OCI-LY3 (cell line): ENCODE data around the gene PPP2R2C.

Experiments used
- CTCF ChIP-seq: fragments of 200-600, 300-600 bp; sonication (generic); IDR thresholded peaks from 2 replicates; pipeline ENCODE4 v1.5.1; 2014; ENCODE audit warnings: antibody characterized with exemption, low read length, low read depth
- EZH2phosphoT487 ChIP-seq: fragments of 200-600 bp; shearing (Covaris generic); IDR thresholded peaks from 2 replicates; pipeline ENCODE4 v1.6.1; 2018; ENCODE audit warnings: antibody characterized with exemption, mixed run types, low read depth

DNA sequence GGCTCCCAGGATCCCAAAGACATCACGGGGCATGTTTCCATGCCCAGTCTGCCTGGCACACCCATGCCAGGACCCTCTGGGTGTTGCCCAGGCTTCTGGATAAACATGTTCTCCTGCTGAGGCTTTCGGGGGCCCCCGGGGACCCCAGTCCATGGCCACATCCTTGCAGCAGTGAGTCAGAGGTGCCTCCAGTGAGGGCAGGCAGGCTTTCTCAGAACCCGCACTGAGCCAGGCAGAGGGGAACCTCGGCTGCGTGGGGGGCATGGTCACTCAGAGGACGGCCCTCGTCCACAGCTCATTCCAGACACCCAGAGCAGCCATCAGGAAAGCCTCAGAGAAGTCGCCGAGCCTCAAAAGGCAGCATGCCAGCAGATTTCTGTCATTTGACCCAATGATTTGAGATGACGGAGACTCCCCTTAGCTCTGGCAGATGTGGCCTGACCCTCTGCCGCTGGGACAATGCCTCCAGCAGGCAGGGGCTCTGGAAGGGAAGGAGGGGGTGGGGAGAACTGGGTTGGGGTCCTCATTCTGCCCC is 54.8 kb downstream of the PPP2R2C start:
- TF ChIP-seq CTCF (no peak), EZH2phosphoT487 (no peak)
